ENCODE measurements around the gene KPTN.
"Not testable (repeated sequence)": the region's sequence is repeated elsewhere in the genome, so short reads cannot be mapped to it uniquely, and the experiment has no call there.

KPTN gene

DNA sequence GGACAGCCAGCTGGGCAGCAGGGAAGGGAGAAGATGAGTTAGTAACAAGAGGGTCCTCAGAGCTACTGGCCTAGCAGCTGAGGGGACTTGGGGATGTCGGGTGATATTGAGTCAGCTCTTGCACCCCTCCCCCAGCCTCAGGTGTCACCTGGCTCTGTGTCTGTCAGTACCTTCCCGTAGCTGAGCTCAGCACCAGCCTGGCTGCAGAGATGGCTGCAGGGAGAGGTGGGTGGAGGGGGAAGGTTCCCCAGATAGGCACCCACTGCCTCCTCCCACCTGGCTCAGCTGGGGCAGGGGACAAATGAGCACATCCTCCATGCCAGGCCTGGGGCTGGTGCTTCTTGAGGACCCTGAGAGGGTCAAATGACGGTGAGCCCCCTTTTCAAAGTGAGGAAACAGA lies 6.8 kb upstream of the KPTN start:
- no peak for DNase-seq

DNA sequence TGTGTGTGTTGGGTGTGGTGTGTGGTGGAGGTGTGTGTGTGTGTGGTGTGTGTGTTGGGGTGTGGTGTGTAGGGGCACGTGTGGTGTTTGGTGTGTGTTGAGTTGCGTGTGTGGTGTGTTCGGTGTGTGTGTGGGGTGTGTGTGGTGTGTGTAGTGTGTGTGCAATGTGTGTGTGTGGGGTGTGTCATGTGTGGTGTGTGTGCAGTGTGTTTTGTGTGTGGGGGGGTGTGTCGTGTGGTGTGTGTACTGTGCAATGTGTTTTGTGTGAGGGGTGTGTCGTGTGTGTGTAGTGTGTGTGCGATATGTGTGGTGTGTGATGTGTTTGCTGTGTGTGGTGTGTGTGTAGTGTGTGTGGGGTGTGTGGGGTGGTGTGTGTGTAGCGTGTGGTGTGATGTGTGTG lies 6.0 kb upstream of the KPTN start:
- no peak for DNase-seq

- DNase-seq, result no peak
Observed at GRCh38 chr19:47489072-47489914, 5.3 kb upstream of the KPTN start.

GRCh38 chr19:47487551-47488515 lies 3.8 kb upstream of the KPTN start:
- DNase-seq, result no peak

DNA sequence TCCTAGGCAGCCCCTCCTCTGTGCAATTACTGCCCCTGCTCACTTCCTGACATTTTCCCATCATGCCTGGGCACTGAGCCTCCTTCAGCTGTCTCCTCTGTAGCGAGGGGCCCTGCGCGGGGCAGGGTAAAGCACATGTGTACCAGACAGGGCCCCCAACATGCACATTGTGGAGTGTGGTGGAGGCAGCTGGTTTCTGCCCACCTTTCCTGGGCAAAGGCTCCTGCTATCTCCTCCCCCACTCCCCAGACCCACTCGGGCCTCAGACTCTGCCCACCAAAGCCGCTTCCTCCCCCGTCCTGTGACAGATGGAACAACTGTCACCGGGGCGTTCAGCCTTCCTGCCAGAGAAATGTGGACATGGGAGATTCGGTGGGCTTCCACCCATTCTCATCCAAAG lies 2.9 kb upstream of the KPTN start:
- no peak for DNase-seq

DNA sequence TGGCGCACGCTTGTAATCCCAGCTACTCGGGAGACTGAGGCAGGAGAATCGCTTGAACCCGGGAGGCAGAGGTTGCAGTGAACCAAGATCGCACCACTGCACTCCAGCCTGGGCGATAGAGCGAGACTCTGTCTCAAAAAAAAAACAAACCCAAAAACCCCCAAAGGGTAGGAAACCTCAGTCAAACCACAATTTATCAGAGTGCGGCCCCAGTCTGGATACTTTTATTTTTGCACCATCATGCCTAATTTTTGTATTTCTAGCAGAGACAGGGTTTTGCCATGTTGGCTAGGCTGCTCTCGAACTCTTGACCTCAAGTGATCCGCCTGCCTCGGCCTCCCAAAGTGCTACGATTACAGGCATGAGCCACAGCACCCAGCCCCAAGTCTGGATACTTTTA lies 2.2 kb upstream of the KPTN start:
- DNase-seq, result not testable (repeated sequence)

- DNase-seq, result no peak
Observed at GRCh38 chr19:47485210-47485609, 1.2 kb upstream of the KPTN start.

DNA sequence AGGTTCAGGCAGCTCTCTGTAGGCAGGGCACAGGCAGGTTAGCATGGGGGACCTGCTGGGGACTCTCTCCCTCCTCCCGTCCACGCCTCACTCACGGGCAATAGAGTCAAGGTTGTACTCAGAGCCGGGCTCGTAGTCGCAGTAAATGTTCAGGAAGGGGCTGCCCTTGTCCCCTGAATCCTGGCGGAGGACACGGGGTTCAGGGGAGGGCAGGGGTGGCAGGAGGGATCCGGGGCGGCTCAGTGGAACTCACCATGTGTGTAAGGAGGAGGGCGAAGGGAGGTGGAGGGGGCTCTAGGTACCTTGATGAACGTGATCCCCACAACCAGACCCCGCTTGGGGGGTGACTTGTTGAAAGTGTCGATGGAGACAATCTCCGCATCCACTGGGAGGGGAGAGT lies 819 bp downstream of the KPTN start:
- no peak for DNase-seq

DNA sequence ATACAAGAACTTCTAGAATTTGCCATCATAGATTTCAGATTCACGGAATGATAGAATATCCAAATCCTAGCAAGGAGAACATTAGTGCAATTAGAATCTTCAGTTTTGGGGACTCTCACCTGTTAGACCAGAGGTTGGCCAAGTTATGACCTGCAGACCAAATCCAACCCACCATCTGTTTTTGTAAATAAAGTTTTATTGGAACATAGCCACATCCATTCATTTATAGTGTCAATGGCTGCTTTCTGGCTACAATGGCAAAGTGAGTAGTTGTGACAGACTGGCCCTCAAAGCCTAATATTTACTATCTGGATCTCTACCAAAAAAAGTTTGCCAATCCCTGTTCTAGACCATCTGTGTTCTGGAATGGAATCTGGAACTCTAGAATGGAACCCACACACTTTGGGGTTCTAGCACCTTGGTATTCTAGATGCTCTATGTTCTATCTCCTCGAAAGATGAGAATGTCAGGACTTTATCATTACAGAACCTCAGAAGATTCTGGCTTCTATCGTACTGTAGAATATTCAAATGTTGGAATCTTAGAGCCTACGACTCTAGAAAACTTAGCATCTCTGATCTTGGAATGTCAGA lies 2.5 kb downstream of the KPTN start:
- DNase-seq, result no peak

GRCh38 chr19:47480658-47481057 lies 3.4 kb downstream of the KPTN start:
- no peak for DNase-seq

- peak; percentile 27 for DNase-seq
Observed at GRCh38 chr19:47479701-47480503, 4.1 kb downstream of the KPTN start.

DNA sequence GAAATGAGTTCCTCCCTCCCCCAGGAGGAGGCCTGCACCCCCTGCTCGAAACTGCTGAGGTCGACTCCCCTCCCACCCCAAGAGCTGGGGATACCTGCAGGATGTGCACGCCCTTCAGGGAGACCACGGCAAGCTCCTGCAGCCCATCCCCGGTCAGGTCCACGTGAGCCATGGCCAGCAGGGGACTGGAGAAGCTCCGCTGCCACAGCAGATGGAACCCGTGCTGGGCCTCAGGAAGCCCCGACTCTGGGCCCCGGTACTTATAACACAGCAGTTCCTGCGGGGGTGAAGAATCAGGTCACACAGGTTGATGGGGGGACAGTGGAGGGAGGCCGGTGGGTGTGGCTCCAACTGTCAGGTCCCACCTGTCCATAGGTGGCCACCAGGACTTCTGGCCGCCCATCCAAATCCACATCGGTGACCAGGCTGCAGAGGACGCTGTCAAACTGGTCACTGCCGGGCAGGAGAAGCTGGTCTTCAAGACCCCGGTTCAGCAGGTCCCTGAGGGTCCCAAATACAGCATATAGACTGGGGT lies 7.5 kb downstream of the KPTN start:
- DNase-seq, result no peak

DNA sequence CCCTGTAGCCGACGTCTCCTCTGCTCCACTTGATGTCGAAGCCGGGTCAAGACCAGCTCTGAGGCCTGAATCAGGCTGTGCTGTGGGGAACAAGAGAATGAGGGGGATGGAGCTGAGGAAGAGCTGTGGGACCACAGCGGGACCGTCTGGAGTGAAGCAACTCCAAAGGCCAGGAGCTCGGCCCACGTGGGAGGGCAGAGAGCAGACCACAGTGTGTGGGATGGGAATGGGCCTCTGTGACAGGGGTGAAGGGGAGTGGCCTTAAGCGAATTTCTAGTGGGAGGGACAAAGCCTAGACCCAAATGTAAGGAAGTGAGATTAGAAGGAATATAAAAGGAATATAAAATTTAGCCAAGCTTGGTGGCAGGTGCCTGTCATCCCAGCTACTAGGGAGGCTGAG lies 8.6 kb downstream of the KPTN start:
- no peak for DNase-seq

- no peak for DNase-seq
Observed at GRCh38 chr19:47473336-47473735, 10.7 kb downstream of the KPTN start.

DNA sequence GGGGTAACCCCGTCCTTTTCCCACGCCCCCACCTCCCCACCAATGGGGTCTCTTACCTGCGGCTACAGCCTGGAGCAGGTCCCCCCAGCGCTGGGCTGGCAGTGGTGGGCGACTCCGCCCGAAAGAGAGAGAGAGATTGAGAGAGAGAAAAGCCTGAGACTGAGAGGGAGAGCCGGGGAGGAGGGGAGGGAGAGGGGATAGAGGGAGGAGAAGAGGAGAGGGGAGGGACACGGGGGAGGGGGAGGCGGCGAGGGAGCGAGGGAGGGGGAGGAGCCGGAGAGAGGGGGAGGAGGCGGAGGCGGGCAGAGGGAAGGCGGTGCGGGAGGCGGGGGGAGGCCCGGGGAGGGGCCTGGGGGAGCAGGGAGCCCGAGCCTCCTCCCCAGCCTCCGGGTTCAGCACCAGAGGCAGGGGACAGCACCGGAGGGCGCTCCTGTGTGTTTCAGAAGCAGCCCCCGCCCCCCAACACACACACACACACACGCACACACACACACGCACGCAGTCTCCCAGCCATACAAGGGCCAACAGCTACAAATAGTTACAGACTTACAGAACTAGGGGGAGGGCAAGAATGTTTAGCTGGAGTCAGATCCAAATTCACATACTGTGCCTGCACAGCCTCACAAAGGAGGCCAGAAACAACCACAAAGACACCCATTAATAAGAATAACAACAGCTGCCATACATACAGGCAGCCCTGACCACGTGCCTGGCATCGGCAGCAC lies 12.1 kb downstream of the KPTN start, which contains the start of gene SLC8A2:
SLC8A2 (minus strand) TSS at position 161 of the 725 bp plus-strand sequence. CDS start 5,490 bp downstream, outside the sequence.
- peak; percentile 74 for DNase-seq

DNA sequence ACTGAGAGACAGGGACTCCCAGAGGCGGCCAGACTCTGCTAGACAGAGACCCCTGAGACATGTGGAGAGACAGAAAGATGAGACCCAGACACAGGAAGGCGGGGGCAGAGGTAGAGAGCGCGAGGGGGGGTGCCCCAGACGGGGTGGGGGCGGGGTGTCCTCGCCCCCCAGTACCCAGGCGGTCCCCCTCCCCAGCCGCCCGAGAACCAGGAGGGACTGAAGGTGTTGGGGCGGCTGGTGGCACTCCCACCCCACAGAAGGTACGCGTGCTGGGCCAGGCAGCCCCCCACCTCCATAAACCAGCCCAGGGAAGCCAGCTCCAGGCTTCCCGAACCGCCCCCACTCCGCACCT lies 12.7 kb downstream of the KPTN start:
- no peak for DNase-seq

- no peak for DNase-seq
Observed at GRCh38 chr19:47470447-47471195, 13.4 kb downstream of the KPTN start.

DNA sequence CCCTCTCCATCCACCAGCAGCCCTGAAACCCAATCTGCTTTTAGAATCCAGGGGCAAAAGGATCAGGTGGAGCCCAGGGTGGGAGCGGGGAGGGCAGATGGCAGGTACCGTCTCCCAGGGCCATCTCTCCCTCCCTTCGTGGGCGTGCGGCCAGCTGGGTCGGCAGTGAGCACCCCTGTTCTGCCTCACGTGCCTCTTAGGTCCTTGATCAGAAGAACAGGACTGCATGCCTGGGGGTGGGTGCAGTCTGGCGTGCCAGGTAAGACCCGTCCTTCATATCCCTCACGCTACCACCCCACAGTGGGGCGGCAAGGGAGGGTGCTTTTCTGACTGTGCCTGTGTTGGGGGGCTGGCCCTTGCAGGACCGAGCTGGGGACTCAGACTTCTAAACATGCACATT lies 14.3 kb downstream of the KPTN start:
- DNase-seq, result no peak

- no peak for DNase-seq
Observed at GRCh38 chr19:47469363-47469700, 14.7 kb downstream of the KPTN start.

DNA sequence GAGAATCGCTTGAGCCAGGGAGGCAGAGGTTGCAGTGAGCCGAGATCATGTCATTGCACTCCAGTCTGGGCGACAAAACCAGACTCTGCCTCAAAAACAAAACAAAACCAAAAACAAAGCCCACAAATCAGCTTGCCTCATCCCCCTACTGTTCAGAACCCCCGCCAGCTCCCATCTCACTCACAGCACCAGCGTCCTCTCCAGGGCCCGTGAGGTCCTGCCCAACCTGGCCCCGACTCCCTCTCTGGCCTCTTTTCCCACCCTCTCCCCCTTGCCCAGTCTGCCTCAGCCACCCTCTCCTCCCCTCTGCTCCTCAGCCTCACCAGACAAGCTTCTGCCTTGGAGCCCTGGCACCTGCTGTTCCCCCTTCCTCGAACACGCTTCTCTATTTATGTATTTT lies 16.1 kb downstream of the KPTN start:
- no peak for DNase-seq

GRCh38 chr19:47465957-47466356 lies 18.1 kb downstream of the KPTN start:
- DNase-seq, result no peak
